Nephron progenitor cell (in vitro differentiated cells): Measurements from ENCODE around the gene DNAJC30.

Source experiments
- DNase-seq: peaks from one replicate; pipeline ENCODE4 v3.0.0; 2021
- H3K27ac Mint-ChIP-seq: 2 replicates; pipeline ENCODE4 v1.8.0; 2021; ENCODE audit warnings: mild to moderate bottlenecking, moderate library complexity, mixed read lengths
- H3K27me3 Mint-ChIP-seq: 2 replicates; pipeline ENCODE4 v1.8.0; 2021; ENCODE audit warnings: mild to moderate bottlenecking, low read depth, mixed read lengths; ENCODE audit not compliant: poor library complexity
- H3K36me3 Mint-ChIP-seq: 2 replicates; pipeline ENCODE4 v1.8.0; 2021; ENCODE audit warnings: low read depth, mixed read lengths
- H3K4me1 Mint-ChIP-seq: 2 replicates; pipeline ENCODE4 v1.8.0; 2021; ENCODE audit warnings: mixed read lengths
- H3K4me3 Mint-ChIP-seq: 2 replicates; pipeline ENCODE4 v1.8.0; 2021; ENCODE audit warnings: mild to moderate bottlenecking, moderate library complexity, mixed read lengths
- H3K9me3 Mint-ChIP-seq: 2 replicates; pipeline ENCODE4 v1.8.0; 2021; ENCODE audit warnings: mild to moderate bottlenecking, moderate library complexity, mixed read lengths
- CTCF ChIP-seq: fragments of 200-600 bp; sonication (generic); IDR thresholded peaks from 2 replicates; pipeline ENCODE4 v1.5.0; 2021; ENCODE audit warnings: antibody characterized with exemption

DNAJC30 gene

GRCh38 chr7:73704640-73705550, 21.6 kb upstream of the DNAJC30 start:
- TF ChIP-seq CTCF = no peak
- H3K4me3 Mint-ChIP-seq = no peak overlapping the region
- peaks cover 11% of the 10 kb centered on the region for H3K36me3 Mint-ChIP-seq
- H3K27me3 Mint-ChIP-seq = peaks cover 6% of the 10 kb centered on the region
- H3K9me3 Mint-ChIP-seq = no peaks in the 10 kb centered on the region
- H3K4me1 Mint-ChIP-seq = peaks cover 27% of the 10 kb centered on the region
- DNase-seq = no peak
- no peak overlapping the region for H3K27ac Mint-ChIP-seq

- Mint-ChIP-seq H3K4me3 (peak overlapping the region; percentile 58), H3K9me3 (no peaks in the 10 kb centered on the region), H3K27me3 (peaks cover 6% of the 10 kb centered on the region), H3K36me3 (peaks cover 11% of the 10 kb centered on the region), H3K4me1 (peaks cover 27% of the 10 kb centered on the region), H3K27ac (no peak overlapping the region)
- TF ChIP-seq CTCF = no peak
- DNase-seq = peak; percentile 84
These were observed 20.7 kb upstream of the DNAJC30 start for GRCh38 chr7:73703757-73704639.

GRCh38 chr7:73703225-73703624, 20.0 kb upstream of the DNAJC30 start:
- Mint-ChIP-seq H3K4me1 (peaks cover 23% of the 10 kb centered on the region), H3K36me3 (peaks cover 11% of the 10 kb centered on the region), H3K9me3 (no peaks in the 10 kb centered on the region), H3K27ac (no peak overlapping the region), H3K27me3 (peaks cover 6% of the 10 kb centered on the region), H3K4me3 (peak overlapping the region; percentile 58)
- DNase-seq = no peak
- no peak for TF ChIP-seq CTCF

GRCh38 chr7:73702665-73703064, 19.4 kb upstream of the DNAJC30 start:
- Mint-ChIP-seq H3K27me3 (peaks cover 6% of the 10 kb centered on the region), H3K36me3 (peaks cover 11% of the 10 kb centered on the region), H3K27ac (no peak overlapping the region), H3K4me1 (peaks cover 23% of the 10 kb centered on the region), H3K4me3 (no peak overlapping the region), H3K9me3 (no peaks in the 10 kb centered on the region)
- no peak for TF ChIP-seq CTCF
- no peak for DNase-seq

GRCh38 chr7:73702226-73702625, 19.0 kb upstream of the DNAJC30 start:
- H3K4me1 Mint-ChIP-seq = peaks cover 23% of the 10 kb centered on the region
- no peak for DNase-seq
- no peak for TF ChIP-seq CTCF
- peaks cover 14% of the 10 kb centered on the region for H3K36me3 Mint-ChIP-seq
- H3K27ac Mint-ChIP-seq = no peak overlapping the region
- no peak overlapping the region for H3K4me3 Mint-ChIP-seq
- H3K9me3 Mint-ChIP-seq = no peaks in the 10 kb centered on the region
- H3K27me3 Mint-ChIP-seq = peaks cover 6% of the 10 kb centered on the region
